HepG2 (cell line): ENCODE measurements around the gene HBEGF. TPM values are rescaled to one million over a fixed set of nuclear protein-coding genes. Genes with fewer than 3 reads are reported as not detected.
"Not testable (repeated sequence)": the region's sequence is repeated elsewhere in the genome, so short reads cannot be mapped to it uniquely, and the experiment has no call there.

Experiments used
- ATAC-seq: fragments of 200-7000 bp; cut with Tn5 transposase; 3 replicates; pipeline ENCODE4 v1.9.1; 2020; ENCODE audit warnings: mild to moderate bottlenecking, moderate library complexity
- BruUV-seq: library from RNA; stranded (reverse); fragments of 400-500 nt; replicated peaks from 2 replicates; lab custom pipeline; 2021; lab: Mats Ljungman, UMichigan
- CTCF ChIA-PET: fragments of 300-600 bp; formaldehyde crosslinking; extraction: SDS; loops from one replicate; lab custom pipeline; 2021; ENCODE audit warnings: low total read pairs, inconsistent platforms, low intra/inter-chr PET ratio; lab: Yijun Ruan, JAX
- POLR2A ChIA-PET: fragments of 350-600 bp; sonication (Branson Sonifier 250); formaldehyde crosslinking; loops from one replicate; lab custom pipeline; 2020; ENCODE audit warnings: antibody characterized with exemption, inconsistent platforms; lab: Yijun Ruan, JAX
- DNase-seq: peaks from one replicate; pipeline ENCODE4 v3.0.0-alpha.2; 2015; ENCODE audit warnings: low spot score
- FAIRE-seq: peaks from 3 replicates; lab custom pipeline; 2011; peaks lifted over from hg19 to GRCh38; lab: Jason Lieb, UNC
- H2AFZ ChIP-seq: one replicate; pipeline ENCODE4 v1.6.1; 2011; ENCODE audit warnings: low read length, inconsistent platforms
- H3K27ac ChIP-seq: fragments of 300-600 bp; 3 replicates; pipeline ENCODE4 v1.8.0; 2011; ENCODE audit warnings: mixed run types, mild to moderate bottlenecking, mixed read lengths, low read length, inconsistent platforms; ENCODE audit not compliant: insufficient read depth; ENCODE audit errors: extremely low read length
- H3K27me3 ChIP-seq, 2 experiments: fragments of 200-600 bp in 1 of 2; 2 replicates in 1 of 2; 3 replicates in 1 of 2; pipeline versions ENCODE4 v1.6.0 to v1.8.0; 2011; ENCODE audit warnings: low read length in 2 of 2, mild to moderate bottlenecking in 2 of 2, moderate library complexity in 2 of 2, inconsistent platforms in 1 of 2; ENCODE audit not compliant: insufficient read depth in 2 of 2, control insufficient read depth in 1 of 2
- H3K36me3 ChIP-seq, 2 experiments: fragments of 200-600 bp in 1 of 2; replicated peaks in 1 of 2; 2 replicates in 1 of 2; 3 replicates in 1 of 2; pipeline versions ENCODE4 v1.5.1 to v1.8.0; 2011; ENCODE audit warnings: low read length in 2 of 2, inconsistent platforms in 1 of 2; ENCODE audit not compliant: insufficient read depth in 2 of 2, control insufficient read depth in 1 of 2
- H3K4me1 ChIP-seq: 2 replicates; pipeline ENCODE4 v1.5.1; 2012; ENCODE audit warnings: low read length, inconsistent platforms; ENCODE audit not compliant: insufficient read depth
- H3K4me2 ChIP-seq: 2 replicates; pipeline ENCODE4 v1.6.0; 2011; ENCODE audit warnings: low read depth, low read length, inconsistent platforms
- H3K4me3 ChIP-seq, 3 experiments: fragments of 200-600 bp in 1 of 3; sonication (generic), shearing (Covaris generic) in 1 of 3; replicated peaks in 1 of 3; 2 replicates each; pipeline ENCODE4 v1.5.1; 2011 to 2016; ENCODE audit warnings: low read length in 3 of 3, inconsistent platforms in 2 of 3, low read depth in 2 of 3, mild to moderate bottlenecking in 2 of 3, control low read depth in 1 of 3, mixed read lengths in 1 of 3; ENCODE audit not compliant: insufficient read depth in 1 of 3
- H3K79me2 ChIP-seq: one replicate; pipeline ENCODE4 v1.6.1; 2011; ENCODE audit warnings: low read length, inconsistent platforms; ENCODE audit not compliant: insufficient read depth
- H3K9ac ChIP-seq: 2 replicates; pipeline ENCODE4 v1.6.0; 2011; ENCODE audit warnings: mild to moderate bottlenecking, low read depth, low read length, inconsistent platforms; ENCODE audit not compliant: insufficient read depth
- H3K9me3 ChIP-seq: 2 replicates; pipeline ENCODE4 v1.5.1; 2012; ENCODE audit warnings: mild to moderate bottlenecking, low read length
- H4K20me1 ChIP-seq: 2 replicates; pipeline ENCODE4 v1.6.0; 2011; ENCODE audit warnings: inconsistent platforms, mild to moderate bottlenecking, low read length, moderate library complexity; ENCODE audit not compliant: insufficient read depth
- BORCS8-MEF2B ChIP-seq: sonication (generic); formaldehyde crosslinking; IDR thresholded peaks from 2 replicates; pipeline ENCODE4 v1.8.0; 2022; ENCODE audit warnings: mild to moderate bottlenecking, missing genetic modification reagents
- CEBPG ChIP-seq: IDR thresholded peaks from 2 replicates; pipeline ENCODE4 v1.6.1; 2016
- FOXO1 ChIP-seq: sonication (generic); formaldehyde crosslinking; IDR thresholded peaks from 2 replicates; pipeline ENCODE4 v1.4.0; 2020; ENCODE audit warnings: missing genetic modification reagents
- PAX8 ChIP-seq: sonication (generic); formaldehyde crosslinking; IDR thresholded peaks from 2 replicates; pipeline ENCODE4 v1.8.0; 2022; ENCODE audit warnings: mild to moderate bottlenecking, missing genetic modification reagents, borderline replicate concordance
- SIX1 ChIP-seq: sonication (generic); formaldehyde crosslinking; IDR thresholded peaks from 2 replicates; pipeline ENCODE4 v1.4.0; 2020; ENCODE audit warnings: missing genetic modification reagents, borderline replicate concordance
- TARDBP ChIP-seq: sonication (generic); formaldehyde crosslinking; IDR thresholded peaks from 2 replicates; pipeline ENCODE4 v1.8.0; 2022; ENCODE audit warnings: mild to moderate bottlenecking, missing genetic modification reagents
- TCF12 ChIP-seq, 2 experiments: fragments of 450-650 bp in 1 of 2; sonication (generic) in 1 of 2; formaldehyde crosslinking in 1 of 2; IDR thresholded peaks; 2 replicates each; pipeline versions ENCODE4 v1.6.1 to v1.8.0; 2017 to 2022; ENCODE audit warnings: antibody characterized with exemption in 1 of 2, mild to moderate bottlenecking in 1 of 2, missing genetic modification reagents in 1 of 2, moderate library complexity in 1 of 2
- ZNF580 ChIP-seq: IDR thresholded peaks from 2 replicates; pipeline ENCODE4 v1.6.1; 2016; ENCODE audit warnings: low read depth, borderline replicate concordance
- ZNF841 ChIP-seq: sonication (generic); formaldehyde crosslinking; IDR thresholded peaks from 2 replicates; pipeline ENCODE4 v1.8.1; 2023; ENCODE audit warnings: missing genetic modification reagents, borderline replicate concordance
- WGBS: methylation state at CpG from one replicate; pipeline ENCODE4 v1.1.6; 2017; ENCODE audit warnings: low lambda C conversion rate; 5-methylcytosine and 5-hydroxymethylcytosine counted together
- in situ Hi-C: cut with HindIII; loops from 2 replicates; pipeline ENCODE4 v1.10.0; 2017; ENCODE audit warnings: low pct_unique_long_range_greater_than_20kb; ENCODE audit not compliant: extremely low pct_ligation_motif_present
- intact Hi-C: fragments of 100-400 bp; cut with micrococcal nuclease; formaldehyde crosslinking; loops from one replicate; pipeline ENCODE4 v1.10.0; 2022; ENCODE audit not compliant: unreplicated experiment
- polyA plus RNA-seq, 8 experiments: library from polyadenylated mRNA; depleted of rRNA in 3 of 8; stranded (reverse) in 7 of 8; unstranded in 1 of 8; fragments of >200 nt; fragmentation: Illumina TruSeq in 4 of 8; extraction: Trizol in 4 of 8; gene quantifications; 2 replicates each; pipeline versions ENCODE4 v1.2.1 to v1.2.3, GENCODE V29; 2011 to 2016; ENCODE audit warnings: low read depth in 4 of 8, missing spikeins in 1 of 8, mixed read lengths in 1 of 8; ENCODE audit not compliant: insufficient read depth in 1 of 8
- total RNA-seq, 5 experiments: library from RNA; depleted of rRNA; stranded (reverse); fragments of >200 nt; fragmentation: Illumina TruSeq; extraction: Trizol; gene quantifications; 2 replicates each; pipeline ENCODE4 v1.2.3, GENCODE V29; 2016; ENCODE audit warnings: low read depth in 1 of 5
- TF ChIP-seq, protein P1 (sequence below): sonication (generic); formaldehyde crosslinking; IDR thresholded peaks from 2 replicates; pipeline ENCODE4 v1.9.0; 2021; ENCODE audit warnings: missing genetic modification reagents, borderline replicate concordance
- TF ChIP-seq, protein P2 (sequence below): sonication (generic); formaldehyde crosslinking; IDR thresholded peaks from 2 replicates; pipeline ENCODE4 v1.4.0; 2020; ENCODE audit warnings: missing genetic modification reagents, borderline replicate concordance

The HBEGF gene
- total and polyA plus RNA-seq, 2 of the 13 experiments (the other 11 are each of a cell fraction or from before 2014, with no cell fraction given): 1.7 to 5.0 TPM

- ATAC-seq, BruUV-seq, in situ Hi-C loops, H3K79me2 ChIP-seq, intact Hi-C loops, H3K4me3 ChIP-seq, H3K9me3 ChIP-seq, H3K9ac ChIP-seq, H3K4me2 ChIP-seq, H3K36me3 ChIP-seq, H3K27ac ChIP-seq, DNase-seq, H4K20me1 ChIP-seq, H3K27me3 ChIP-seq, H2AFZ ChIP-seq, CTCF ChIA-PET, FAIRE-seq: not testable (repeated sequence)
- POLR2A ChIA-PET: interaction anchor here (0.5 kb wide), 1 partner anchor 71 kb away, joined by 4 read pairs; no protein-coding TSS in a partner anchor
- H3K4me1 ChIP-seq: peaks cover 41% of the 10 kb centered on the region
- WGBS: 94% methylated on average over 7 of the region's 8 CpGs
Measured at GRCh38 chr5:140343849-140344248, 2.6 kb downstream of the HBEGF start.

- POLR2A ChIA-PET: no interaction called here
- Histone ChIP-seq H3K4me2 (no peak overlapping the region), H3K9me3 (no peaks in the 10 kb centered on the region), H3K9ac (no peak overlapping the region), H3K27ac (no peak overlapping the region), H2AFZ (no peak overlapping the region), H3K36me3 (peaks cover 0 to 3% of the 10 kb centered on the region in 2 experiments; a peak in 4 of 5 replicates), H3K79me2 (no peaks in the 10 kb centered on the region), H3K27me3 (0 out of 5 replicates have a peak, but pooled peaks cover 0 to 1% of the 10 kb centered on the region in 2 experiments), H4K20me1 (no peaks in the 10 kb centered on the region), H3K4me1 (peaks cover 32% of the 10 kb centered on the region), H3K4me3 (no peak overlapping the region)
- CTCF ChIA-PET: no interaction called here
- TF ChIP-seq, protein P1, sequence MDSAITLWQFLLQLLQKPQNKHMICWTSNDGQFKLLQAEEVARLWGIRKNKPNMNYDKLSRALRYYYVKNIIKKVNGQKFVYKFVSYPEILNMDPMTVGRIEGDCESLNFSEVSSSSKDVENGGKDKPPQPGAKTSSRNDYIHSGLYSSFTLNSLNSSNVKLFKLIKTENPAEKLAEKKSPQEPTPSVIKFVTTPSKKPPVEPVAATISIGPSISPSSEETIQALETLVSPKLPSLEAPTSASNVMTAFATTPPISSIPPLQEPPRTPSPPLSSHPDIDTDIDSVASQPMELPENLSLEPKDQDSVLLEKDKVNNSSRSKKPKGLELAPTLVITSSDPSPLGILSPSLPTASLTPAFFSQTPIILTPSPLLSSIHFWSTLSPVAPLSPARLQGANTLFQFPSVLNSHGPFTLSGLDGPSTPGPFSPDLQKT (CRISPR knock-in tag): no peak
- TF ChIP-seq CEBPG (CRISPR knock-in tag): no peak
- TF ChIP-seq ZNF580 (CRISPR knock-in tag): no peak
- no peak for TF ChIP-seq TARDBP (CRISPR knock-in tag)
- no peak for TF ChIP-seq PAX8
- TF ChIP-seq, protein P2, sequence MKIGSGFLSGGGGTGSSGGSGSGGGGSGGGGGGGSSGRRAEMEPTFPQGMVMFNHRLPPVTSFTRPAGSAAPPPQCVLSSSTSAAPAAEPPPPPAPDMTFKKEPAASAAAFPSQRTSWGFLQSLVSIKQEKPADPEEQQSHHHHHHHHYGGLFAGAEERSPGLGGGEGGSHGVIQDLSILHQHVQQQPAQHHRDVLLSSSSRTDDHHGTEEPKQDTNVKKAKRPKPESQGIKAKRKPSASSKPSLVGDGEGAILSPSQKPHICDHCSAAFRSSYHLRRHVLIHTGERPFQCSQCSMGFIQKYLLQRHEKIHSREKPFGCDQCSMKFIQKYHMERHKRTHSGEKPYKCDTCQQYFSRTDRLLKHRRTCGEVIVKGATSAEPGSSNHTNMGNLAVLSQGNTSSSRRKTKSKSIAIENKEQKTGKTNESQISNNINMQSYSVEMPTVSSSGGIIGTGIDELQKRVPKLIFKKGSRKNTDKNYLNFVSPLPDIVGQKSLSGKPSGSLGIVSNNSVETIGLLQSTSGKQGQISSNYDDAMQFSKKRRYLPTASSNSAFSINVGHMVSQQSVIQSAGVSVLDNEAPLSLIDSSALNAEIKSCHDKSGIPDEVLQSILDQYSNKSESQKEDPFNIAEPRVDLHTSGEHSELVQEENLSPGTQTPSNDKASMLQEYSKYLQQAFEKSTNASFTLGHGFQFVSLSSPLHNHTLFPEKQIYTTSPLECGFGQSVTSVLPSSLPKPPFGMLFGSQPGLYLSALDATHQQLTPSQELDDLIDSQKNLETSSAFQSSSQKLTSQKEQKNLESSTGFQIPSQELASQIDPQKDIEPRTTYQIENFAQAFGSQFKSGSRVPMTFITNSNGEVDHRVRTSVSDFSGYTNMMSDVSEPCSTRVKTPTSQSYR (CRISPR knock-in tag): no peak
- no peak for TF ChIP-seq FOXO1 (CRISPR knock-in tag)
- no peak for TF ChIP-seq TCF12 (IDR thresholded peaks at IDR 0.05)
- TF ChIP-seq TCF12 (CRISPR knock-in tag; IDR thresholded peaks at IDR 0.05): no peak
- TF ChIP-seq ZNF841 (CRISPR knock-in tag): no peak
- TF ChIP-seq BORCS8-MEF2B (CRISPR knock-in tag): no peak
- no peak for TF ChIP-seq SIX1 (CRISPR knock-in tag)
- 63% methylated on average over 1 of the region's 1 CpG for WGBS
- no peak for ATAC-seq
- BruUV-seq: no TSS peak
- in situ Hi-C loops (no loop called here), intact Hi-C loops (no loop called here)
- no peak for FAIRE-seq
- DNase-seq: no peak
Measured at GRCh38 chr5:140342896-140343295, 3.5 kb downstream of the HBEGF start.
